Bronchial epithelial cell (primary cell): ENCODE data around the gene GALNT18. TPM values are rescaled to one million over a fixed set of nuclear protein-coding genes. Genes with fewer than 3 reads are reported as not detected.
A peak's percentile ranks its signal among the peaks of the same experiment; 100 is the strongest.

Source experiments
- DNase-seq: peaks from one replicate; pipeline ENCODE4 v3.0.0-alpha.2; 2010; ENCODE audit warnings: low read depth
- FAIRE-seq: peaks from 2 replicates; lab custom pipeline; 2011; peaks lifted over from hg19 to GRCh38; lab: Jason Lieb, UNC
- H3K27me3 ChIP-seq: 2 replicates; pipeline ENCODE4 v1.5.1; 2011; ENCODE audit warnings: low read length; ENCODE audit not compliant: control insufficient read depth, insufficient read depth
- H3K36me3 ChIP-seq: 2 replicates; pipeline ENCODE4 v1.5.1; 2011; ENCODE audit warnings: low read length; ENCODE audit not compliant: control insufficient read depth, insufficient read depth
- H3K4me3 ChIP-seq: 2 replicates; pipeline ENCODE4 v1.5.1; 2011; ENCODE audit warnings: mild to moderate bottlenecking, low read depth, low read length, control low read depth
- CTCF ChIP-seq: IDR thresholded peaks from 2 replicates; pipeline ENCODE4 v1.5.1; 2011; ENCODE audit warnings: mild to moderate bottlenecking, moderate library complexity, low read length, control low read depth, inconsistent platforms; ENCODE audit not compliant: insufficient read depth, severe bottlenecking
- total RNA-seq: library from RNA; depleted of rRNA; stranded (reverse); fragments of >200 nt; gene quantifications from 2 replicates; pipeline ENCODE4 v1.2.1, GENCODE V29; 2014

Gene GALNT18
- total RNA-seq, 1 donor from 2014 or later: 26.1 TPM

GRCh38 chr11:11491014-11491413 is 130.8 kb downstream of the GALNT18 start:
- FAIRE-seq: peak; percentile 84
- TF ChIP-seq CTCF: no peak
- H3K36me3 ChIP-seq: no peaks in the 10 kb centered on the region

GRCh38 chr11:11486423-11486822 is 135.4 kb downstream of the GALNT18 start:
- FAIRE-seq: no peak
- no peak for TF ChIP-seq CTCF

More at GRCh38 chr11:11491014-11491413, 130.8 kb downstream of the GALNT18 start:
- no peak overlapping the region for H3K4me3 ChIP-seq
- H3K27me3 ChIP-seq: no peaks in the 10 kb centered on the region
- DNase-seq: no peak

GRCh38 chr11:11486002-11486401 is 135.8 kb downstream of the GALNT18 start:
- FAIRE-seq (no peak), DNase-seq (no peak)
- H3K36me3 ChIP-seq: no peaks in the 10 kb centered on the region
- TF ChIP-seq CTCF: no peak
- H3K27me3 ChIP-seq: no peaks in the 10 kb centered on the region
- H3K4me3 ChIP-seq: no peak overlapping the region

More at GRCh38 chr11:11486423-11486822, 135.4 kb downstream of the GALNT18 start:
- DNase-seq: no peak
- no peak overlapping the region for H3K4me3 ChIP-seq
- no peaks in the 10 kb centered on the region for H3K27me3 ChIP-seq
- no peaks in the 10 kb centered on the region for H3K36me3 ChIP-seq

GRCh38 chr11:11483627-11484026 is 138.2 kb downstream of the GALNT18 start:
- DNase-seq: no peak
- TF ChIP-seq CTCF: no peak
- Histone ChIP-seq H3K4me3 (no peak overlapping the region), H3K36me3 (no peaks in the 10 kb centered on the region), H3K27me3 (no peaks in the 10 kb centered on the region)
- FAIRE-seq: peak; percentile 32

- no peak for FAIRE-seq
- H3K4me3 ChIP-seq: no peak overlapping the region
- no peak for DNase-seq
- no peak for TF ChIP-seq CTCF
- H3K36me3 ChIP-seq: no peaks in the 10 kb centered on the region
- H3K27me3 ChIP-seq: no peaks in the 10 kb centered on the region
Measured at GRCh38 chr11:11482730-11483129, 139.1 kb downstream of the GALNT18 start.

GRCh38 chr11:11481371-11481770 is 140.4 kb downstream of the GALNT18 start:
- no peak for FAIRE-seq
- no peak for DNase-seq

More at GRCh38 chr11:11481371-11481770, 140.4 kb downstream of the GALNT18 start:
- no peak for TF ChIP-seq CTCF
- no peak overlapping the region for H3K4me3 ChIP-seq
- H3K27me3 ChIP-seq: no peaks in the 10 kb centered on the region
- no peaks in the 10 kb centered on the region for H3K36me3 ChIP-seq
